Panc1 (cell line): ENCODE data around the gene PPP1R9A.

Experiments used
- POLR2AphosphoS5 ChIP-seq: IDR thresholded peaks from 2 replicates; pipeline ENCODE4 v1.6.1; 2012; ENCODE audit warnings: mild to moderate bottlenecking, low read depth, low read length, moderate library complexity
- SIN3A ChIP-seq: IDR thresholded peaks from 2 replicates; pipeline ENCODE4 v1.6.1; 2012; ENCODE audit warnings: low read depth, mild to moderate bottlenecking, low read length, moderate library complexity, borderline replicate concordance; ENCODE audit not compliant: insufficient read depth
- TCF7L2 ChIP-seq: IDR thresholded peaks from 2 replicates; pipeline ENCODE4 v1.6.1; 2011; ENCODE audit warnings: mild to moderate bottlenecking, low read depth, low read length, inconsistent platforms
- TF ChIP-seq, protein P1 (sequence below): fragments of 450-650 bp; IDR thresholded peaks from 2 replicates; pipeline ENCODE4 v1.5.1; 2017; ENCODE audit warnings: mild to moderate bottlenecking
- TF ChIP-seq, protein P2 (sequence below), 2 experiments: IDR thresholded peaks; 2 replicates each; pipeline ENCODE4 v1.6.1; 2011 to 2012; ENCODE audit warnings: low read depth in 2 of 2, control low read depth in 1 of 2, low read length in 1 of 2, mild to moderate bottlenecking in 1 of 2, moderate library complexity in 1 of 2; ENCODE audit not compliant: insufficient read depth in 1 of 2

DNA sequence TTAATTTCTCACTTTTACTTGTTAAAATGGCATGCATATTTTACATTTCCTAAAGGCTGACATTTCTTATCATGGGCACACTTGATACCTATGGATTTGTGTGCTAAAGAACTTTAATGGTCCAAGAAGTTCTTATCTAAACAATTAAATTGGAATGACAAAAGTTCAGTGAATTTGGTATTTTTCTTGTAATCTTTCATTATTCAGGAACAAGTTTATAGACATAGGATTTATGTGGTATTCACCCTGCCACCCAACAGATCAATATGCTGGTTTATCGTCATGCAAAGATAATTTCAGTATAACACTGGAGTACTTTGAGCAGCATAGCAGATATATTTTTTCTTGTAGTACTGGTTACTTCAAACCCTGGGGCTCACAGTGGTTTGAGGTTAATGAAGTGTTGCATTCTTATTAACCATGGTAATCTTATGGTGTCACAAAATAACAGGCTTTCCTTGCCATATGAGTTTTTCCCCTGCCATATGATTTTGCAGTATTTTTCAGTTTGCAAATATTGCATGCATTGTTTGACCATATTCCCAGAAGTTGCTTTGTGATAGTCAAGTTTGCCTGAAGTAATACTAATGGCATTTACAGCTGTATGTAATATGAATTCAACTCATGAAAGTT, 148.8 kb downstream of the PPP1R9A start:
- TF ChIP-seq, protein P1, sequence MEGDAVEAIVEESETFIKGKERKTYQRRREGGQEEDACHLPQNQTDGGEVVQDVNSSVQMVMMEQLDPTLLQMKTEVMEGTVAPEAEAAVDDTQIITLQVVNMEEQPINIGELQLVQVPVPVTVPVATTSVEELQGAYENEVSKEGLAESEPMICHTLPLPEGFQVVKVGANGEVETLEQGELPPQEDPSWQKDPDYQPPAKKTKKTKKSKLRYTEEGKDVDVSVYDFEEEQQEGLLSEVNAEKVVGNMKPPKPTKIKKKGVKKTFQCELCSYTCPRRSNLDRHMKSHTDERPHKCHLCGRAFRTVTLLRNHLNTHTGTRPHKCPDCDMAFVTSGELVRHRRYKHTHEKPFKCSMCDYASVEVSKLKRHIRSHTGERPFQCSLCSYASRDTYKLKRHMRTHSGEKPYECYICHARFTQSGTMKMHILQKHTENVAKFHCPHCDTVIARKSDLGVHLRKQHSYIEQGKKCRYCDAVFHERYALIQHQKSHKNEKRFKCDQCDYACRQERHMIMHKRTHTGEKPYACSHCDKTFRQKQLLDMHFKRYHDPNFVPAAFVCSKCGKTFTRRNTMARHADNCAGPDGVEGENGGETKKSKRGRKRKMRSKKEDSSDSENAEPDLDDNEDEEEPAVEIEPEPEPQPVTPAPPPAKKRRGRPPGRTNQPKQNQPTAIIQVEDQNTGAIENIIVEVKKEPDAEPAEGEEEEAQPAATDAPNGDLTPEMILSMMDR, result no peak
- TF ChIP-seq, protein P2, sequence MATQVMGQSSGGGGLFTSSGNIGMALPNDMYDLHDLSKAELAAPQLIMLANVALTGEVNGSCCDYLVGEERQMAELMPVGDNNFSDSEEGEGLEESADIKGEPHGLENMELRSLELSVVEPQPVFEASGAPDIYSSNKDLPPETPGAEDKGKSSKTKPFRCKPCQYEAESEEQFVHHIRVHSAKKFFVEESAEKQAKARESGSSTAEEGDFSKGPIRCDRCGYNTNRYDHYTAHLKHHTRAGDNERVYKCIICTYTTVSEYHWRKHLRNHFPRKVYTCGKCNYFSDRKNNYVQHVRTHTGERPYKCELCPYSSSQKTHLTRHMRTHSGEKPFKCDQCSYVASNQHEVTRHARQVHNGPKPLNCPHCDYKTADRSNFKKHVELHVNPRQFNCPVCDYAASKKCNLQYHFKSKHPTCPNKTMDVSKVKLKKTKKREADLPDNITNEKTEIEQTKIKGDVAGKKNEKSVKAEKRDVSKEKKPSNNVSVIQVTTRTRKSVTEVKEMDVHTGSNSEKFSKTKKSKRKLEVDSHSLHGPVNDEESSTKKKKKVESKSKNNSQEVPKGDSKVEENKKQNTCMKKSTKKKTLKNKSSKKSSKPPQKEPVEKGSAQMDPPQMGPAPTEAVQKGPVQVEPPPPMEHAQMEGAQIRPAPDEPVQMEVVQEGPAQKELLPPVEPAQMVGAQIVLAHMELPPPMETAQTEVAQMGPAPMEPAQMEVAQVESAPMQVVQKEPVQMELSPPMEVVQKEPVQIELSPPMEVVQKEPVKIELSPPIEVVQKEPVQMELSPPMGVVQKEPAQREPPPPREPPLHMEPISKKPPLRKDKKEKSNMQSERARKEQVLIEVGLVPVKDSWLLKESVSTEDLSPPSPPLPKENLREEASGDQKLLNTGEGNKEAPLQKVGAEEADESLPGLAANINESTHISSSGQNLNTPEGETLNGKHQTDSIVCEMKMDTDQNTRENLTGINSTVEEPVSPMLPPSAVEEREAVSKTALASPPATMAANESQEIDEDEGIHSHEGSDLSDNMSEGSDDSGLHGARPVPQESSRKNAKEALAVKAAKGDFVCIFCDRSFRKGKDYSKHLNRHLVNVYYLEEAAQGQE (IDR thresholded peaks at IDR 0.05; ENCODE audit: insufficient read depth in 1 of 2, low read depth in 2 of 2, low read length in 1 of 2), result no peak
- no peak for TF ChIP-seq SIN3A
- TF ChIP-seq POLR2AphosphoS5, result no peak
- no peak for TF ChIP-seq TCF7L2
